GM10266 (cell line): ENCODE data around the gene CDC25B.
A peak's percentile ranks its signal among the peaks of the same experiment; 100 is the strongest.

ENCODE experiments used
- DNase-seq: peaks from one replicate; pipeline ENCODE4 v3.0.0; 2012; ENCODE audit errors: extremely low spot score
- CTCF ChIP-seq: IDR thresholded peaks from 2 replicates; pipeline ENCODE4 v1.5.1; 2012; ENCODE audit warnings: mild to moderate bottlenecking, low read depth; ENCODE audit not compliant: control insufficient read depth, insufficient read depth; ENCODE audit errors: missing control alignments

CDC25B gene

GRCh38 chr20:3763671-3764601 is 32.2 kb upstream of the CDC25B start:
- DNase-seq, result no peak

GRCh38 chr20:3764659-3765058 is 31.5 kb upstream of the CDC25B start:
- DNase-seq, result no peak
- no peak for TF ChIP-seq CTCF

More at GRCh38 chr20:3763671-3764601, 32.2 kb upstream of the CDC25B start:
- no peak for TF ChIP-seq CTCF

- DNase-seq, result no peak
- TF ChIP-seq CTCF, result no peak
Observed at GRCh38 chr20:3765171-3765882, 30.8 kb upstream of the CDC25B start.

GRCh38 chr20:3766422-3767109 is 29.5 kb upstream of the CDC25B start:
- DNase-seq, result no peak
- no peak for TF ChIP-seq CTCF

- TF ChIP-seq CTCF, result no peak
- DNase-seq, result no peak
Observed at GRCh38 chr20:3767110-3767426, 29.0 kb upstream of the CDC25B start.

- peak; percentile 99 for DNase-seq
- peak; percentile 33 for TF ChIP-seq CTCF
Observed at GRCh38 chr20:3767427-3768341, 28.4 kb upstream of the CDC25B start, which contains the start of gene ADISSP. TSS of gene ADISSP (minus strand) at chr20:3767753. CDS start at chr20:3760100, 7,653 bp downstream.
